Measurements from ENCODE around the gene LIN7C.

LIN7C gene

GRCh38 chr11:27496461-27496860 lies 10.1 kb downstream of the LIN7C start:
- Histone ChIP-seq H3K79me2 (ENCODE audit: control insufficient read depth, low read length) (peaks cover 21% of the 10 kb centered on the region), H3K9me3 (ENCODE audit: control insufficient read depth, insufficient read depth, low read length) (no peaks in the 10 kb centered on the region), H3K4me1 (ENCODE audit: control insufficient read depth, low read length) (no peaks in the 10 kb centered on the region), H3K27me3 (ENCODE audit: control insufficient read depth, low read length) (no peaks in the 10 kb centered on the region), H3K4me2 (ENCODE audit: low read length) (no peak overlapping the region), H3K36me3 (ENCODE audit: control insufficient read depth, low read length) (peaks cover 87% of the 10 kb centered on the region), H4K20me1 (ENCODE audit: control insufficient read depth, insufficient read depth, low read depth, low read length) (no peaks in the 10 kb centered on the region), H3F3A (ENCODE audit: control insufficient read depth, insufficient read depth) (peaks cover 25% of the 10 kb centered on the region), H3K4me3 (ENCODE audit: low read length) (no peak overlapping the region), H3K9me2 (replicated peaks; ENCODE audit: control insufficient read depth, low read length) (no peaks in the 10 kb centered on the region), H3K27ac (ENCODE audit: low read depth, low read length) (no peak overlapping the region)
- no peak for TF ChIP-seq CTCF (IDR thresholded peaks at IDR 0.05; ENCODE audit: low read depth, low read length, poor library complexity, severe bottlenecking)
- no peak for TF ChIP-seq EZH2phosphoT487 (IDR thresholded peaks at IDR 0.05; ENCODE audit: borderline replicate concordance, low read length)

- Histone ChIP-seq H3K9me2 (replicated peaks; ENCODE audit: control insufficient read depth, low read length) (no peaks in the 10 kb centered on the region), H3K79me2 (ENCODE audit: control insufficient read depth, low read length) (peaks cover 21% of the 10 kb centered on the region), H3K36me3 (ENCODE audit: control insufficient read depth, low read length) (peaks cover 86% of the 10 kb centered on the region), H4K20me1 (ENCODE audit: control insufficient read depth, insufficient read depth, low read depth, low read length) (no peaks in the 10 kb centered on the region), H3K9me3 (ENCODE audit: control insufficient read depth, insufficient read depth, low read length) (no peaks in the 10 kb centered on the region), H3K4me1 (ENCODE audit: control insufficient read depth, low read length) (no peaks in the 10 kb centered on the region), H3K4me3 (ENCODE audit: low read length) (no peak overlapping the region), H3K27ac (ENCODE audit: low read depth, low read length) (no peak overlapping the region), H3K27me3 (ENCODE audit: control insufficient read depth, low read length) (no peaks in the 10 kb centered on the region), H3K4me2 (ENCODE audit: low read length) (no peak overlapping the region), H3F3A (ENCODE audit: control insufficient read depth, insufficient read depth) (peaks cover 24% of the 10 kb centered on the region)
- TF ChIP-seq CTCF (IDR thresholded peaks at IDR 0.05; ENCODE audit: low read depth, low read length, poor library complexity, severe bottlenecking) (no peak), EZH2phosphoT487 (IDR thresholded peaks at IDR 0.05; ENCODE audit: borderline replicate concordance, low read length) (no peak)
These were observed 10.8 kb downstream of the LIN7C start for GRCh38 chr11:27495710-27496300.

- TF ChIP-seq CTCF (IDR thresholded peaks at IDR 0.05; ENCODE audit: low read depth, low read length, poor library complexity, severe bottlenecking) (no peak), EZH2phosphoT487 (IDR thresholded peaks at IDR 0.05; ENCODE audit: borderline replicate concordance, low read length) (no peak)
- Histone ChIP-seq H3K79me2 (ENCODE audit: control insufficient read depth, low read length) (no peaks in the 10 kb centered on the region), H3K9me3 (ENCODE audit: control insufficient read depth, insufficient read depth, low read length) (no peaks in the 10 kb centered on the region), H3K4me2 (ENCODE audit: low read length) (no peak overlapping the region), H3K9me2 (replicated peaks; ENCODE audit: control insufficient read depth, low read length) (no peaks in the 10 kb centered on the region), H3K4me3 (ENCODE audit: low read length) (no peak overlapping the region), H3K27ac (ENCODE audit: low read depth, low read length) (no peak overlapping the region), H3K4me1 (ENCODE audit: control insufficient read depth, low read length) (no peaks in the 10 kb centered on the region), H4K20me1 (ENCODE audit: control insufficient read depth, insufficient read depth, low read depth, low read length) (no peaks in the 10 kb centered on the region), H3K27me3 (ENCODE audit: control insufficient read depth, low read length) (no peaks in the 10 kb centered on the region), H3F3A (ENCODE audit: control insufficient read depth, insufficient read depth) (no peaks in the 10 kb centered on the region), H3K36me3 (ENCODE audit: control insufficient read depth, low read length) (peaks cover 27% of the 10 kb centered on the region)
These were observed 17.5 kb downstream of the LIN7C start for GRCh38 chr11:27489092-27489491.

Data from DOHH2 (cell line).